VCaP (cell line): Measurements from ENCODE around the gene PPAN.

Experiments
- H3K27ac ChIP-seq: fragments of 450-650 bp; 2 replicates; pipeline ENCODE4 v1.5.1; 2017
- CTCF ChIP-seq: fragments of 450-650 bp; conservative IDR thresholded peaks from 2 replicates; pipeline ENCODE4 v1.5.1; 2017; ENCODE audit warnings: mild to moderate bottlenecking, moderate library complexity

PPAN gene

GRCh38 chr19:10107254-10107653, 1.1 kb downstream of the PPAN start:
- peak overlapping the region; percentile 75 for H3K27ac ChIP-seq
- TF ChIP-seq CTCF, result no peak

DNA sequence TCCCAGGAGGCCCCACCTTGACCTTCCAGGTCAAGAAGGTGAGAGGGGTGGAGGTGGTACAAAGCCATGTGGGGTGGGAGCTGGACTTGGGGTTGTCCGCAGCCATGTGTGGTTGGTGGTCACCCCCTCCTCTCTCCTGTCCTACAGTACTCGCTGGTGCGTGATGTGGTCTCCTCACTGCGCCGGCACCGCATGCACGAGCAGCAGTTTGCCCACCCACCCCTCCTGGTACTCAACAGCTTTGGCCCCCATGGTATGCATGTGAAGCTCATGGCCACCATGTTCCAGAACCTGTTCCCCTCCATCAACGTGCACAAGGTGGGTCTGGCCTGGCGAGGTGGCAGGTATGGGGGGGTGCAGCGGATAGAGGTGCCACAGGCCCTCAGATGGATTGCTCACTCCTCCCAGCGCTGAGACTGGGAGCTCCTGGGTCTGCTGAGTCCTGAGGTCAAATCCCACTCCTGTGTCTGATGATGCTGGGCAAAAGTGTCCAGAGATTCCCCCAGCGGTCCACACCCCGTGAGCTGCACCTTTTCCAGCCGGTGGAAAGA, 1.7 kb downstream of the PPAN start:
- TF ChIP-seq CTCF, result no peak
- peak overlapping the region; percentile 75; the same call in 1 of the 2 replicates for H3K27ac ChIP-seq

DNA sequence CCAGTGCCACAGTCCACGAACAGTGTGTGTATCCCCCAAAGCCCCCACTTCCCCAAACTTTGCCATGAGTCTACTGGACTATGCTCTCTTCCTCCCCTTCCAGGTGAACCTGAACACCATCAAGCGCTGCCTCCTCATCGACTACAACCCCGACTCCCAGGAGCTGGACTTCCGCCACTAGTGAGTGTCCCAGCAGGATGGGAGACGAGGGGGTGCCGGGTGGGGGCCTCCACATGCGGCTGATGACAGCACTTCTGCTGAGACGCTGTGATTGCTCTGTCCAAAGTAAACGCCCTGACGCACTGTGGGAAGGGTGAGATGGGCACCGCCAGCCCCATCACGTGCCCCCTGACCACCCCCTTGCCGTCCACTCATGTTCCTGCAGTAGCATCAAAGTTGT, 3.4 kb downstream of the PPAN start:
- no peak overlapping the region for H3K27ac ChIP-seq
- TF ChIP-seq CTCF, result no peak

GRCh38 chr19:10110076-10110971, 4.2 kb downstream of the PPAN start:
- TF ChIP-seq CTCF, result no peak
- no peak overlapping the region for H3K27ac ChIP-seq

DNA sequence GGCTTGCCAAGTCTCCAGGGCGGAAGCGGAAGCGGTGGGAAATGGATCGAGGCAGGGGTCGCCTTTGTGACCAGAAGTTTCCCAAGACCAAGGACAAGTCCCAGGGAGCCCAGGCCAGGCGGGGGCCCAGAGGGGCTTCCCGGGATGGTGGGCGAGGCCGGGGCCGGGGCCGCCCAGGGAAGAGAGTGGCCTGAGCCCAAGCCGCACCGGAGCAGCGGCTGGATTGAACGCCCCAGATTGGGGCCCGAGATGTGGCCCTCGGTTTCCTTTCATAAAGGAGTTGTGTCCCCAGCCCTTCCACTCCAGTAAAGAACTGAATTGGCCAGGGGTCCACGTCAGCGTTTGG, 4.8 kb downstream of the PPAN start:
- no peak overlapping the region for H3K27ac ChIP-seq
- no peak for TF ChIP-seq CTCF

DNA sequence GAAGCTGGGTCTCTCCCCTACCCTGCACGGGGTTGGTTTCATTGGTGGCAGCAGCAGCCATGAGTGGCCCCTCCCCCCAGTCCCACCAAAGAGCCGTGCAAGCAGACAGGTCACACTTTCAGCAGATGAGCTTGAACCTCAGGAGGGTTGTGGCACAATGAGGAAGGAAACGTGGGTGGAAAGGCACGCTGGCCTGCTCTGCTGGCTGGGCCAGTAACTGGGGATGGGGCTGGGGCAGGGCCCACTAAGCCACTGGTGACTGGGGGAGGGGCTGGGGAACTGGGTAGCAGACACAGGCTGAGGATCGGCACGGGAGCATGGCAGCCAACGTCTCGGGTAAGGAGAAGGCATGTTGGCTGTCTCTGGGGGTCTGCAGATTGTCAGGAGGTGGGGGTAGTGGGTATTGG, 5.2 kb downstream of the PPAN start, which contains the start of gene P2RY11:
Gene P2RY11 (plus strand): TSS at position 289 of the 407 bp plus-strand sequence. CDS start 29 bp downstream, at position 318.
- TF ChIP-seq CTCF, result no peak
- H3K27ac ChIP-seq, result no peak within 1 kb of the TSS

DNA sequence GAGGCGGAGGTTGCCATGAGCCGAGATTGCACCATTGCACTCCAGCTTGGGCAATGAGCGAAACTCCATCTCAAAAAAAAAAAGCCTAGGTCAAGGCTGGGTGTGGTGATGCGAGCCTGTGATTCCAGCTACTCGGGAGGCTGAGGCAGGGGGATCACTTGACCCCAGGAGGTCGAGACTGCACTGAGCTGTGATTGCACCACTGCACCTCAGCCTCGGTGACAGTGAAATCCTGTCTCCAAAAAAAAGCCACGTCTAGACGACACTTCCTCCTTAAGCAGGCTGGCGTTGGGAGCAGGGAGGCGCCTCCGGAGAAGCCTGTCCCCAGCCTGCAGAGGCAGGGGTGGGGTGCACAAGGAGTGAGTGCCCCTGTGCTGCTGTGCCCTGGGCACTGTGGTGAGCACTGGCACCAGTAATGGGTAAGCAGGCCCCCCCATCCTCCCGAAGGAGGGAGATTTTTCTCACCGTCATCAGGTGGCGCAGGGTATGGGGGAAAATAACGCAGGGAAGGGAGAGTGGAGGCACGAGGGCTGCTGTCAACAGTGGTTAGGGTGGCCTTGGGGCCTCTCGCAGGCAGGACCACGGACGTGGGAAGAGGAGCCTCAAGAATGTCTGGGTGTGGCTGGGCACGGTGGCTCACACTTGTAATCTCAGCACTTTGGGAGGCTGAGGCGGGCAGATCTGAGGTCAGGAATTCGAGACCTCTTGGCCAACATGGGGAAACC, 6.0 kb downstream of the PPAN start:
- H3K27ac ChIP-seq, result no peak overlapping the region

More for the DNA sequence above, 6.0 kb downstream of the PPAN start:
- TF ChIP-seq CTCF, result no peak
